GM21390 (cell line): ENCODE measurements around the gene MPDZ.

ENCODE experiments used
- ATAC-seq: cut with Tn5 transposase; IDR thresholded peaks from one replicate; pipeline ENCODE4 v1.9.1; 2021; ENCODE audit not compliant: unreplicated experiment

MPDZ gene

DNA sequence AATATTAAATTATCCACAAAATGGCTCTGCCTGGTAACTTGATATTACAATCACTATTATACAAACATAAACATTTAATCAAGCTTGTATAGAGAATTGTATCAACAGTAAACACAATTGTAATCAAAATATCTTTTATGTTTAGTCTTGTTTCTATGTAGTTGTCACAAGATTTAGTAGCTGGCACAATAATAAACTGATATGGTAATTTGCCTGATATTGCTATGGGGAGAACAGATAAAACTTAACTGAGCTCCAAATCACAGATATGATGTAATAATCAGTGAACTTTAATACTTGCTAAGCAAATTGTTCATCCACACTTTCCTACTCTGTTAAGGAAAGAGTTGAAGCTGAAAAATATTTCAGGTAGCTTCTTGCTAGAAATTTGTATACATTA is 189.8 kb downstream of the MPDZ start:
- no peak for ATAC-seq

DNA sequence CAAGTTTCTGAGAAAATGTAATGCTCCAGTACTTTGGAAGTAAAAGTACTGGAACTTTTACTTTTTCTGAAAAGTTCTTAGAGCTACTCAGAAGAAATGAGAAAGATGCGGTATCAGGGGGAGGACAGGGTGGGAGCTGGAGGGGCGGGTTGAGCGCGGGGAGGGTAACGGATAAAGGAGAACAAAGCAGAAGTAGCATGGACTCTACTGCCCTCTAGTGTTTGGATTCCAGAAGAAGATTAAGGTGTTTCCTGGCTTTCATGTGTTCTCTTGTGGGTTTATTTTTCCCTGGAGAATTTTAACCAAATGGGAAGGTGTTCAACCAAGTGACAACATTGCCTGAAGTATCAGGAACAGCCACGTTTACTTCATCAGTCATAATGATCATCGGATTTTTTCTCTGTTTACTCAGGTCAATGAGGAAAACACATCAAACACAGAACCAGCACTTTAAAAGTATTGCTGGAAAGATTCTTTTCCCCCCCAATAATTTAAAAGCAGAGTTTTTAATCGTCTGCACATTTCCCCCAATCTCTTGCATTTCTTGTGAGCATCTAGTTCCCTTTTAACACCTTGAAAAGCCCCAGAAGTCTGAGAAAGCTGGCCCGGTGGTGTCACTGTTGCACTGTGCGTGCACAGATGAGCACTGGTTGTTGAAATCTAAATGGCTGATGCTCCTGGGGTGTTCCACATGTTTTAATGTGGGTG is 190.6 kb downstream of the MPDZ start:
- peak; percentile 80 for ATAC-seq

DNA sequence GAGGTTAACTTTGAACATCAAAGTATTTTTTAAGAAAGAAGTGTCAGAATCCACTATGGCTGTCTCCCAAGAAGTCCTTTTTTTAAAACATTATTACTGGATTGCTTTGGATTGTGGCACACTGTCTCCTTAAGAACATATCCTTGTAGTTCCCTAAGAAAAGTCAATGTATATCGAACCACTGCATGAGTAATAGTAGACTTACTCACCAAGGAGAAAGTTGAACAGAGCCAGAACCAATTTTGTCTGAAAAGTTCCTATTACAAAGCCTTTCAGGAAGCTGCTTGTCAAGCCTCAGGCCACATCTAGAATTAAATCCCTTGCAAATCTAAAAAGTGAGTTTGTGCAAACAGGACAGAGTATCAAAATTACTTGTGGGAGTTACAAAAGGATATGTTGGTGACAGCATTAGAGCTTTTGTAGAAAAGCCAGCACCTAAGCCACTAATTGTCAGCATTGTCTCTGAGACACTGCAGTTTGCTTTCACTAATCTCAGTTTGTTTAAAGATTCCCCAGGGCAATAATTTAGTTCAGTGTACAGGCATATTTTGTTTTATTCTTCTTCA is 195.4 kb downstream of the MPDZ start:
- no peak for ATAC-seq

DNA sequence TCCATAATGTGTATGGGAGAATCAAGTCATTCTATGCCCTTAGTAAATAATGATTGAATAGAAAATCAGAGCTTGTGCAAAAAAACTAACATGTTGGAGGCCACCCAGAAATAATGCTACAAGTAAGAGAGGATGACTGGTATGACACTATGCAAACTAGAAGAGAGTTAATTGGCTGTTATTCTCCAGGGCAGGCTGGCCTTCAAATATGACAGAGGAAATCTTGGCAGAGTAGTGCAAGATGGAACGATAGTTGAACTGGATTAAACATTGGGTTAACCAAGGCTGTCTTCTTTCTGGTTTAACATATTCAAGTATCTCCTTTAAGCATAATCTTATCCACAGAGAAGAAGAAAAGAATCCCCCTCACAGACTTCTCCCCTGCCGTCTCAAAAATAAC is 196.1 kb downstream of the MPDZ start:
- ATAC-seq, result no peak

DNA sequence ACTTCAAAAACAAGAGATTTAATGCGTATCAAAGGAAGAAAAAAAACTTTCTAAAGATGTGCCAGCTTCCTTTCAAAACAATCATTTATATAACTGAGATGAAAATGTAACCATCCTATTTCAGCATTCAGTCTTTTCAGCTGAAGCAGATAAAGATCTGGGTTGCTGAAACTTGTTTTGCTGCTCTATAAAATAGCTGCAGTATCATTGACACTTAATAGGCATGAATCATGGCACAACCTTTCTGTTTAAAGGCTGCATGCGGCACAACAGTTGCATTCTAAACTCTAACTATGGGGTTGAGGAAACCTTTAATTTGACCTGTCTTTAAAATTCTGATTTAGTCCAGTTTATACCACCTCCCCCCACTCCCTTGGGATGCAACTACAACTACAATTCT is 196.7 kb downstream of the MPDZ start:
- no peak for ATAC-seq

DNA sequence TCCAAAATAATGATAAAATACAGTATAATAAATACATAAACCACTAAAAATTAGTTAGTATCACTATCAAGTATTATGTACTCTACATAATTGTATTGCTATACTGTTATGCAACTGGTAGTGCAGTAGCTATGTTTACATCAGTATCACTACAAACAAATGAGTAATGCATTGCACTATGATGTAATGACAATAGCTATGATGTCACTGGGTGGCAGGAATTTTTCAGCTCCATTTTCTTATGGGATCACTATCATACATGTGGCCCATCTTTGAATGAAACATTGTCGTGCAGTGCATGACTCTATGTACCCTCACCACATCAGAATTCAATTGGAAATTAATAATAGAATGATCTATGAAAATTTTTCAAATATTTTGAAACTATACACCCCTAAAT is 201.3 kb downstream of the MPDZ start:
- ATAC-seq, result no peak

DNA sequence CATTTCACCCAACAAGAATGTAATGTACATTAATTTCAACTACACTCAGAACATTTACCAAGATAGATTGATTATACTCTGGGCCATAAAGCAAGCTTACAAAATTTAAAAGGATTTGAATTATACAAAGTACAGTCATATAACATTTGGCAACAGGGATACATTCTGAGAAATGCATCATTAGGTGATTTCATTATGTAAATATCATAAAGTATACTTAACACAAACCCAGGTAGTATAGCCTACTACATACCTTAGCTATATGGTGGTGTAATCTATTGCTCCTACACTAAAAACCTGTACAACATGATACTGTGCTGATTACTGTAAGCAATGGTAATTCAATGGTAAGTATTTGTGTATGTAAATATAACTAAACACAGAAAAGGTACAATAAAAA is 202.9 kb downstream of the MPDZ start:
- no peak for ATAC-seq

DNA sequence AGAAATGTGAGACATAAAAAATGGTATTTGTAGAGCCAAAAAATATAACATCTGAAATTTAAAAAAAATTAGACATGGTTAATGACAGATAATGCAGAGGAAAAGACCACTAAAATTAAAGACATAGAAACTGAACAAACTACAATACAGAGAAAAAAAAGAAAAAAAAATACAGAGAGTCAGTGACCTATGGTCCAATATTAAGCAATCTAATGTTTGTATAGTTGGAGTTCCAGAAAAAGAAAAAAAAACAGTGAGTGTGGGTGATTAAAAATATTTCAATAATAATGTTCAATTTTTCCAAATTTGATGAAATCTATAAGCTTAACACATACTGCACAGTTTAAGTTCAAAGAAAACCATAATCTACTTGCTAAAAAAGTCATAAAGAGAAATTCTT is 207.6 kb downstream of the MPDZ start:
- ATAC-seq, result no peak

DNA sequence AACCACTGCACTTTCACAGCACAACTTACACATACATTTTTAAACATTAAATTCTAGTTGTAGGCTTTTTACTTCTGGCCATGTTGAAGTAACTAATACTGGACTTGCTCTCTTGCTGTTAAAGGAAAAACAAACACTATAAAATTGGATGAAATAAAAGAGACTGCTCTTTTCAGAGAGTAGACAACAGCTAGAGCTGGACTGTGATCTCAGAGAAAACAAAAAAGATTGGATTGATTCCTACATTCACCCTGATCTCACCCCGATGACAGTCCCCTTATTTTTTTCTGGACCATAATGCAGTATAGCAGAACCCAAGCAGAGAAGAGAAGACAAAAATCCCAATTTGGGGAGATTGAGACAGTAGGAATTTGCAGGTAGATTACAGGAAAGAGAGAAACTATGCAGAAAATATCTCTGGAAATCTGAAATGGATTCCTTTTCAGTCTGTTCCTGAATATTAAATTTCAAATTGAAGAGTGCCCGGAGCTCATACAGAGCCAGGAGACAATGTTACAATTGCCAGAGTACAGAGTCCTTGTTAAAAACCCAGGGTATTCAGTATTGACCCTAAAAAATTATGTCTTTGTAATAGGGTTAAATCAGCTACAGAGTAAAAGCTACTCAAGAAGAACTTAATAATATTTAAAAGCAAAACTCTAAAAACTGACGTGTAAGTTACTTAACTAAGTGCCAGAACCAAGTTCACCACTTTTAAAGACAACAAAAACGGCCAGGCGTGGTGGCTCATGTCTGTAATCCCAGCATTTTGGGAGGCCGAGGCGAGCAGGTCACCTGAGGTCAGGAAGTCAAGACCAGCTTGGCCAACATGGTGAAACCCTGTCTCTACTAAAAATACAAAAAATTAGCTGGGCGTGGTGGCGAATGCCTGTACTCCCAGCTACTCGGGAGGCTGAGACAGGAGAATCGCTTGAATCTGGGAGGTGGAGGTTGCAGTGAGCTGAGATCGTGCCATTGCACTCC is 208.6 kb downstream of the MPDZ start:
- ATAC-seq, result no peak

DNA sequence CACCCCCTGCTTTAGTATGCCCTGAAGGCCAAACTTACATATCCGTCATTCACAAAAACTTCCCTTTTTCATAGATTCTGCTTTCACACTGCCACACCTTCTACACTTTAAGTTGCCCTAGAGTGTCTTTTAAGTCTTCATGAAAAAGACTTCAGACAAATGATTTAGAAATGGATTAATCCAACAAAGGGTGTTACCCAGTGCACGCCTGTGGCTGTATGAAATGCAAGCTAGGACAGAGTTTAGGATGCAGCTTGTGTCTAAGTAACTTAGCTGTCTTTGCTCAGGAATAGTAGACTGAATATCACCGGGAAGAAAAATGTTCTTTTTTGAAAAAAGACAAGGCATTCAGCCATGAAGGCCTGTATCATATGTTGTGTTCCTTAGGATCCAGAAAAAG is 210.0 kb downstream of the MPDZ start:
- ATAC-seq, result no peak

DNA sequence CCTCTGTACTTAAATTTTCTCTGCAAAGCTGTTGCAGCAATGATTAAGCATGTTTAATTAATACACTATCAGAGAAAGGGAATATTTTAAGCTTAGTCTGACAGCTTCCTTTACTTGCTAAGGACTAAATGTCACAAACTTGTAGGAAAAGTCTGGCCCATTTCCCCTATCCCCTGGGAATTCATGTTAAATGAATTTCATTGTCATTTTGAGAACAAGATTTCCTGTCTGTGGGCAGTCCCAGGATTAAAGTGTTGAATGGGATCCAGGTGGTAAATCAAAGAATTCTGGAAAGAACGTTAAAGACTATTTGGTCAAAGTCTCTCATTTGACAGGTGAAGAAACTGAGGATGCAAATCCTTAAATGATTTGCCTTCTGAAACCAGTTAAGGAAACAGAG is 214.8 kb downstream of the MPDZ start:
- ATAC-seq, result no peak

DNA sequence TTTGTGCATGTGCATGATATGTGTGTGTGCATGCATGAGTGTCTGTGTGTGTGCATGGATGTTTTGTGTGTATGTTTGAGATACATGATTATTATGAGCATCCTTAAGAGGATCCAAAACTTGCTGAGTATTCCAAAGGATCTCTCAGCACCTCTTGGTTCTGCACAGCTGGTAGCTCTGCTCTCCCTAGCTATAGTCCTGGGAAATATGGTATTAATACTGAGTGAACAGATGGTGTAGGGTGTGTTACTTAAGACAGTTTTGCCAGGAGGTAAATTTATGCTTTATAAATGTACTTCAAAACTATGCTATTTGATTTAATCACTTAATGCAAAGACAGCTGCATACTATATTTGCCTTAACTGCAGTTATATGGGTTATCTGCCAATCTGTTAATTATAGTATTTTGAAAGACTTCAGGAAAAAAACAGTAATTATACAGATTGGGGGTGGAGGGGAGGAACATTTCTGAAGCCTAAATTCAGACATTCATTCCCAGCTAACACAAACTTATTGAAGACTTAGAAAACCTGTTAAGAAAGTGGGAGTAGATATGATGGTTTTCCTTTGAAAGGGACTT is 215.5 kb downstream of the MPDZ start:
- ATAC-seq, result no peak

DNA sequence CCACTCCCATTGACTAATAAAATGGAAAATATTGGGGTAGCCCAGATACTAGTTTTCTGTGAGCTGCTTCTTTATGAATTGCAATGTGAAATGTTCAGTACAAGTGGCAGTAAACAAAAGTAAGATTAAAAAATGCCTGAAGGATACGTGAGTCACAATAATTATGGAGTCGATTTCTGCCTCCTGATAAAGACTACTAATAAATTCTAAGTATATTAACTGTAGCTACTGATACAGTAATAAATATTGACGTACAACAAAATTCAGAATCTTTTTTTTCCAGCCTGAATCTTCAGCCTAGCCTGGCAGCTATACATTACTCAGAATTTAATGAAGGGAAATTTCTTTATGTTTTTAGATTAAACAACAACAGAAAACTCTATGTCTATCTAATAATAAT is 218.1 kb downstream of the MPDZ start:
- ATAC-seq, result no peak
